K562 (cell line): ENCODE data around the gene HDAC3. TPM values are rescaled to one million over a fixed set of nuclear protein-coding genes. Genes with fewer than 3 reads are reported as not detected.

Source experiments
- ARNT ChIP-seq, 2 experiments: fragments of 450-650 bp; IDR thresholded peaks; 2 replicates each; pipeline ENCODE4 v1.6.1; 2016; ENCODE audit warnings: mild to moderate bottlenecking in 1 of 2
- CBX8 ChIP-seq: fragments of 200-600 bp; sonication (generic); IDR thresholded peaks from 2 replicates; pipeline ENCODE4 v1.6.1; 2012; ENCODE audit warnings: borderline replicate concordance, mixed run types, low read depth, mild to moderate bottlenecking, moderate library complexity, mixed read lengths, low read length, control low read depth, inconsistent platforms; ENCODE audit not compliant: poor library complexity, severe bottlenecking; ENCODE audit errors: extremely low read depth
- CTCFL ChIP-seq: IDR thresholded peaks from 2 replicates; pipeline ENCODE4 v1.6.1; 2011; ENCODE audit warnings: borderline replicate concordance, low read depth, mild to moderate bottlenecking, moderate library complexity, low read length; ENCODE audit not compliant: insufficient read depth, poor library complexity, severe bottlenecking
- DIDO1 ChIP-seq: fragments of 450-650 bp; IDR thresholded peaks from 2 replicates; pipeline ENCODE4 v1.6.1; 2016; ENCODE audit warnings: low read depth, missing biosample characterization, missing genetic modification characterization
- FUS ChIP-seq: fragments of 200-400 bp; formaldehyde crosslinking; optimal IDR thresholded peaks from 2 replicates; pipeline ENCODE3; 2017; ENCODE audit warnings: low read depth, low read length
- GABPB2 ChIP-seq: fragments of 250-450 bp; sonication (Bioruptor Pico); conservative IDR thresholded peaks from 2 replicates; pipeline ENCODE4 v1.5.1; 2021; ENCODE audit warnings: mild to moderate bottlenecking
- HNRNPK ChIP-seq: fragments of 200-400 bp; formaldehyde crosslinking; IDR thresholded peaks from one replicate; pipeline ENCODE4 v1.6.1; 2018; ENCODE audit warnings: mild to moderate bottlenecking, low read depth, low read length; ENCODE audit not compliant: poor library complexity, severe bottlenecking
- ILK ChIP-seq: fragments of 450-650 bp; IDR thresholded peaks from 2 replicates; pipeline ENCODE4 v1.6.1; 2016; ENCODE audit warnings: missing genetic modification characterization, low read depth, mild to moderate bottlenecking, missing compliant biosample characterization, moderate library complexity, borderline replicate concordance
- MYC ChIP-seq, 2 experiments: fragments of 250-450 bp in 1 of 2; sonication (Bioruptor Pico) in 1 of 2; IDR thresholded peaks; 2 replicates each; pipeline versions ENCODE4 v1.5.1 to v1.6.1; 2012 to 2021; ENCODE audit warnings: low read depth in 2 of 2, borderline replicate concordance in 1 of 2, improper control_type of control experiment in 1 of 2, low read length in 1 of 2, mild to moderate bottlenecking in 1 of 2, moderate library complexity in 1 of 2
- NR1H2 ChIP-seq: sonication (generic); formaldehyde crosslinking; IDR thresholded peaks from 2 replicates; pipeline ENCODE4 v1.4.0; 2020; ENCODE audit warnings: mild to moderate bottlenecking, missing genetic modification reagents
- PTRF ChIP-seq: fragments of 450-650 bp; IDR thresholded peaks from 2 replicates; pipeline ENCODE4 v1.6.1; 2016; ENCODE audit warnings: mild to moderate bottlenecking, missing genetic modification characterization, missing compliant biosample characterization
- RFX7 ChIP-seq: fragments of 250-450 bp; sonication (Bioruptor Pico); IDR thresholded peaks from 2 replicates; pipeline ENCODE4 v1.5.1; 2021; ENCODE audit warnings: mild to moderate bottlenecking
- SMARCB1 ChIP-seq: IDR thresholded peaks from 2 replicates; pipeline ENCODE4 v1.6.1; 2011; ENCODE audit warnings: improper control_type of control experiment, low read depth; ENCODE audit not compliant: insufficient read length
- SRSF1 ChIP-seq: fragments of 200-400 bp; formaldehyde crosslinking; IDR thresholded peaks from 2 replicates; pipeline ENCODE4 v1.6.1; 2017; ENCODE audit warnings: mild to moderate bottlenecking, low read depth, low read length, moderate library complexity
- SRSF3 ChIP-seq: fragments of 200-400 bp; formaldehyde crosslinking; IDR thresholded peaks from 2 replicates; pipeline ENCODE4 v1.6.1; 2016; ENCODE audit warnings: mild to moderate bottlenecking, low read length, moderate library complexity; ENCODE audit not compliant: insufficient read depth
- TAL1 ChIP-seq: fragments of 450-650 bp; IDR thresholded peaks from 2 replicates; pipeline ENCODE4 v1.6.1; 2016; ENCODE audit warnings: mild to moderate bottlenecking
- THRA ChIP-seq: fragments of 450-650 bp; IDR thresholded peaks from 2 replicates; pipeline ENCODE4 v1.6.1; 2017; ENCODE audit warnings: mild to moderate bottlenecking, moderate library complexity
- USF1 ChIP-seq: sonication (generic); formaldehyde crosslinking; IDR thresholded peaks from 2 replicates; pipeline ENCODE4 v1.9.0; 2022; ENCODE audit warnings: mild to moderate bottlenecking, missing genetic modification reagents
- ZC3H8 ChIP-seq: fragments of 450-650 bp; IDR thresholded peaks from 2 replicates; pipeline ENCODE4 v1.6.1; 2017
- ZNF408 ChIP-seq: fragments of 250-450 bp; sonication (Bioruptor Pico); IDR thresholded peaks from 2 replicates; pipeline ENCODE4 v1.4.0; 2020; ENCODE audit warnings: low read depth, mild to moderate bottlenecking, moderate library complexity
- ZNF551 ChIP-seq: fragments of 250-450 bp; sonication (Bioruptor Pico); IDR thresholded peaks from 2 replicates; pipeline ENCODE4 v1.5.0; 2021; ENCODE audit warnings: mild to moderate bottlenecking, moderate library complexity
- ZNF586 ChIP-seq: fragments of 450-650 bp; formaldehyde crosslinking; conservative IDR thresholded peaks from 2 replicates; pipeline ENCODE4 v1.4.0; 2020; ENCODE audit warnings: mild to moderate bottlenecking, moderate library complexity
- ZNF75A ChIP-seq: fragments of 450-650 bp; formaldehyde crosslinking; IDR thresholded peaks from 2 replicates; pipeline ENCODE4 v1.4.0; 2020; ENCODE audit warnings: mild to moderate bottlenecking
- polyA plus RNA-seq, 8 experiments: library from polyadenylated mRNA; depleted of rRNA in 4 of 8; stranded (reverse) in 5 of 8; unstranded in 3 of 8; fragments of >200 nt; fragmentation: Nextera tagmentation in 2 of 8; fragmentation: Illumina TruSeq in 1 of 8; extraction: Ambion mirVana in 2 of 8; extraction: Trizol in 1 of 8; gene quantifications; 2 replicates each; pipeline versions ENCODE4 v1.2.1 to v1.2.3, GENCODE V29; 2011 to 2014; ENCODE audit warnings: inconsistent platforms in 1 of 8, missing spikeins in 1 of 8
- total RNA-seq, 7 experiments: library from RNA; depleted of rRNA in 6 of 7; stranded (reverse); fragments of >200 nt in 6 of 7; fragmentation: Illumina TruSeq in 2 of 7; extraction: Trizol in 2 of 7; gene quantifications; 2 replicates each; pipeline versions ENCODE4 v1.2.1 to v1.2.3, GENCODE V29; 2011 to 2021; ENCODE audit warnings: low replicate concordance in 1 of 7

HDAC3 gene
- total and polyA plus RNA-seq, 9 of the 15 experiments (the other 6 are each of a cell fraction or from before 2014, with no cell fraction given): 89.7 to 191 (median 119) TPM

GRCh38 chr5:141669520-141669919 is 32.9 kb upstream of the HDAC3 start (continued):
- TF ChIP-seq ZC3H8 (no peak), USF1 (CRISPR knock-in tag) (peak; percentile 69), ZNF586 (CRISPR knock-in tag) (no peak), ILK (tag) (no peak), SRSF1 (no peak), RFX7 (CRISPR knock-in tag) (no peak), THRA (no peak), FUS (no peak), MYC (IDR thresholded peaks at IDR 0.05; ENCODE audit: low read depth, low read length) (peak; percentile 93), MYC (CRISPR knock-in tag; IDR thresholded peaks at IDR 0.05; ENCODE audit: borderline replicate concordance, low read depth) (no peak), ZNF75A (no peak), CBX8 (no peak), HNRNPK (no peak), GABPB2 (no peak), PTRF (tag) (no peak), ARNT (IDR thresholded peaks at IDR 0.05) (no peak), ZNF408 (CRISPR knock-in tag) (no peak), TAL1 (no peak), ZNF551 (no peak), NR1H2 (CRISPR knock-in tag) (no peak), SRSF3 (no peak), DIDO1 (tag) (no peak), CTCFL (peak; percentile 81), SMARCB1 (no peak)
